RKO (cell line): ENCODE measurements around the gene TPPP2.

Experiments used
- DNase-seq: peaks from one replicate; pipeline ENCODE4 v3.0.0-alpha.2; 2016; ENCODE audit warnings: low spot score

TPPP2 gene

DNA sequence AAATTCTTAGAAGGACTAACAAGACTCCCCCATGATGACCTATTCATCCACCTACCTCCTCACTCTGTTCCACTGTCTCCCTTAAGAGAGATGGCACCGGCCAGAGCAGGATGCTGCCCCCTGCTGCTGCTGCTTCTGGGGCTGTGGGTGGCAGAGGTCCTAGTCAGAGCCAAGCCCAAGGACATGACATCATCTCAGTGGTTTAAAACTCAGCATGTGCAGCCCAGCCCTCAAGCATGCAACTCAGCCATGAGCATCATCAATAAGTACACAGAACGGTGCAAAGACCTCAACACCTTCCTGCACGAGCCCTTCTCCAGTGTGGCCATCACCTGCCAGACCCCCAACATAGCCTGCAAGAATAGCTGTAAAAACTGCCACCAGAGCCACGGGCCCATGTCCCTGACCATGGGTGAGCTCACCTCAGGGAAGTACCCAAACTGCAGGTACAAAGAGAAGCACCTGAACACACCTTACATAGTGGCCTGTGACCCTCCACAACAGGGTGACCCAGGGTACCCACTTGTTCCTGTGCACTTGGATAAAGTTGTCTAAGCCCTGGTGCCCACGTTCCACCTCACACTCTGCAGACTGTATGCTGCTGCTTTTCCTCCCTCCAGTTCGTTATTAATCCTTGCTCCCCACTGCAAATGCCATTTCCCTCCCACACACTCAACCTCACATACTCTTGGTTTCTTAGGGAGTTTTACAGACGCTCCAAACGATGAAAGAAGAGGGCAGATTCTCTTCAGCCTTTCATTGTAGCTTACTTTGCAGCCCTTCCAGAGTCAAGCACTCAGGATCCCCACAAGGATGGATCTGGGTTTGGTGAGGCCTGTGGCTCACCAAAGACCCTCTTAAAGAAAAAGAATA lies 28.0 kb downstream of the TPPP2 start, which contains the start of gene RNASE8:
RNASE8 (plus strand) TSS at position 20 of the 873 bp plus-strand sequence; CDS start at position 91, 71 bp downstream.
- DNase-seq = no peak

DNA sequence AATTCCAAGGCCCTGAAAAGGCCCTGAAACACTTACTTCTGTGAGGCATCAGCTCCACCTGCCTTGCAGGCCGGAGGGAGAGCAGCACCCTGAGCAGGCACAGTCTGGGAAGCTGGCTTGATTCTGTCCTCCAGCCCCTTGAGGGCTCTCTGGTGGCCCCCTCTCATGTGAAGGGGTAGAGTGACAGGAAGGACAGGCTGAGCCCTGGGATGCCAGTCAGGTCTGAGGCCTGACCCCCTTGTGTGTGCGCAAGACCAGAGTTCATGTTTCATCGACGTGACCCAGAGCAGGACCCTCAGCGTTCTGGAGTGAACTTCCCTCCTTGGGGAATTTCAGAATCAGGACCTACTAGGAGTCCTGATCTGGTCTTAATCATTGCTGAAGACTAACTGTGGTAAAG lies 28.9 kb downstream of the TPPP2 start:
- no peak for DNase-seq

DNA sequence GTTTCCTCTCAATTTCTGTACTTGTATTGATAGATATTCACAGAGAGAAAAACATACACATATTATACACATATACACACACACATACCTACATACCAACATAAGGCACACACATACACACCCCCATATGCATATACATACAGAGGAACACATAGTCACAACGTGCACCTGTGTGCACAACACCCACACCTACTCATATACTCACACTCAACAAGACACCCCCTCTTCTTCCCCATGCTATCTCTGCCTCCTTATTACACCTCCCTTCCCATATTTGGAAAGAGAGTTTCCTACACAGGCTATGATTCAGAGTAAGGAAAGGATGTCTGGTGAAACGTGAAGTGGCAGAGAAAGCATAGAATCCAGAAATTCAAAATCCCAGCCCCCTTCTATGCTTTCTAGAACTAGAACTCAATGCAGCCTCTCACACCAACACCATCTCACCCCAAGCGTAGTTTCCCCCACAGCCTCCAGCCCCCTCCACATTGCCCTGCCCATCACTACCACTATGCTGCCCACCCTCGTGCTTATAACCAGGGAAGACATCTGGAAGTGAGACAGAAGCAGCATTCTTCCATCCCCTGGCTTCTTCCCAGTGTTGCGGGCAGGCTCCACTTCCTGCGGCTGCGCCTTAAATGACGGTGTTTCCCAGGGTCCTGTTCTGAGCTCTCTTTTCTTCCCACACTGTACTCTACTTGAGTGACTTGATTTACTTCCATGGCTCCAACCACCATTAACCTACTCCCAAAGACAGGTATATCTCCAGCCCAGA lies 30.0 kb downstream of the TPPP2 start:
- no peak for DNase-seq

DNA sequence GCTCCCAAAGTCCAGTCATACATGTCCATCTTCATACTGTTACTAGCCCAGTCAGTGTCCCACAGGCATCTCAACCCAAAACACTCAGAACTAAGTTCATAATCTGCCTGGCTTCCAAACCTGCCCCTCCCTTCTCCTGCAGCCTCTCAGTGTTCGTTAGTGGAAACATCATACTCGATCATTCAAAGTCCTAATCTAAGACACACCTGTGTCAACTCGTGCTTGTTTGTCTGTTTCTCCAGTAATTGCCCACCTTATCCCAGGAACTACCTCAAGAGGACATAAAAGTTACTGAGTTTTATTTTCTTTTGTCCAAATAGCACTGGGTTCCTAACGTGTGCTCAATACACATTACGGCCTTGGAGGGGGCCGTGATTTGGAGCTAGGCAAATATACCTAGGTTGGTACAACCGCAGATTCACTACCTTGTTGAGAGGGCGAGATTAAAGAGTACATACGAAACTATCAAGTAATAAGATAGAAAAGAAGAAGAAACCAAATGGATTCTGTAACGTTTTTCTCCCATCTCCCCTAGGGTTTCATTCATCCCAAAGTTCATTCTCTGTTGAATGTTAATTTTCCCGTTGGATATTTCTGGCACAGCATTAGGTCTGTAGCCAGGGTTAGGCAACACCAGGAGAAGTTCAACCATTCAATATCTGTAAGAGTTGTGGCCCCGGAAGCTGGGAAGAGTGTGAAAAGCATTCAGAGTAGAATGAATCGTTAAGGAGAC lies 30.8 kb downstream of the TPPP2 start:
- DNase-seq = no peak

DNA sequence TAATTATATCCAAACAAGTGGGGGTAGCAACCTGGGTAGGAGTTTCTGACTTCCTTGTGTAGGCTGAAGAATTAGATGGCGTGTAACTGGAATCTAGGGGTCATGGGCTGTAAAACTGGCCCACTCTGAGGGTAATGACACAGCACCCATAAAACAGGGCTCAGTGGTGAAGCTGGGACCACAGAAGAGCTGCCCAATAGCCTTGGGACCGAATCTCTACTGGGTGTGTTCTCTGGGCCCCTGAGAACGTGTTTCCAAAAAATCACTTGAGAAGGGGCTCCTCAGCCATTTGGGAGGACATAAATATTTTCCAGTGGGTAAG lies 31.3 kb downstream of the TPPP2 start:
- no peak for DNase-seq

DNA sequence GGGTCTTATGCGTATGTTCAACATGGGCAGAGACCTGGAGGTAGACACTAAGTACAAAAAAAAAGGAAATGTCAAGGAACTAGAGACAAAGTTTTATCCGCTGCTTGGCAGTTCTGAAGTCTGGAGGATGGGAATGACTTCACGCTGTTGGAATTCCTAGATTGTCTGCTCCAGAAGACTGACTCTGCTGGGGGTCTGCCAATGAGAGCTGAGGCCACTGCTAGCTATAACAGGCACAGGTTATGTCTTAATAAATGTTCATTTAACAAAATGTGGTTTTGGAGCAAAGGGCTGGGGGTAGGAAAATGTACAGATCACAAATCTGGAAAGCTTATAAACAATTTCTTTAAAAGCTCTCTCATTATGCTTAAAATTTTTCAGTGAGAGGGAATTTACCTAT lies 33.5 kb downstream of the TPPP2 start:
- no peak for DNase-seq

DNA sequence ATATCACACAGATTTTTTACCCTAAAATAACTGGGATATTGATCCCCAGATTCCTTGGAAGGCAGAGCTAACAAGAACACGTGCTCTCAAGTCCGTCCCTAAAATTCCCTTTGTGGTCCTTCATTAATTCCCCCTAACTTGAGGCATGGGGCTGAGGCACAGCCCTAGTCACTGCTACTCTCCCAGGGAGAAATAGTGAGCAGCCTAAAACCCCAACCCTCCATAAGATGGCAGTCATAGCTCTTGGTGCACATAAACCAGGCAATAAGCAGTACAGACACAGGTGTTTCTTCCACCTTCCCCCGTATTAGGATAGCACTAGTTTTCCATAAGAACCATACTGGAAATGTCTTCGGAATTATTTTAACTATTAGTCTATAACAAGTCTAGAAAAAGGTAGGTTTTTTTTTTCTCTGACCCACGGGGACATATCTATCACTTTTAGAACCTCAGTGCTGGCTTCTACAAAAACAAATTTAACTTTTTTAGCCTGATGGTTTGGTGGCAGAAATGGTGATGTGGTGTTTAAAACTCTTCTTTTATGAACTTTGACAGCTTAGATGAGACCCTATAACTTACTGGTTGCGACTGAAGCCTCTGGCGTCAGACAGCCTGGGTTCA lies 37.0 kb downstream of the TPPP2 start:
- peak; percentile 57 for DNase-seq

DNA sequence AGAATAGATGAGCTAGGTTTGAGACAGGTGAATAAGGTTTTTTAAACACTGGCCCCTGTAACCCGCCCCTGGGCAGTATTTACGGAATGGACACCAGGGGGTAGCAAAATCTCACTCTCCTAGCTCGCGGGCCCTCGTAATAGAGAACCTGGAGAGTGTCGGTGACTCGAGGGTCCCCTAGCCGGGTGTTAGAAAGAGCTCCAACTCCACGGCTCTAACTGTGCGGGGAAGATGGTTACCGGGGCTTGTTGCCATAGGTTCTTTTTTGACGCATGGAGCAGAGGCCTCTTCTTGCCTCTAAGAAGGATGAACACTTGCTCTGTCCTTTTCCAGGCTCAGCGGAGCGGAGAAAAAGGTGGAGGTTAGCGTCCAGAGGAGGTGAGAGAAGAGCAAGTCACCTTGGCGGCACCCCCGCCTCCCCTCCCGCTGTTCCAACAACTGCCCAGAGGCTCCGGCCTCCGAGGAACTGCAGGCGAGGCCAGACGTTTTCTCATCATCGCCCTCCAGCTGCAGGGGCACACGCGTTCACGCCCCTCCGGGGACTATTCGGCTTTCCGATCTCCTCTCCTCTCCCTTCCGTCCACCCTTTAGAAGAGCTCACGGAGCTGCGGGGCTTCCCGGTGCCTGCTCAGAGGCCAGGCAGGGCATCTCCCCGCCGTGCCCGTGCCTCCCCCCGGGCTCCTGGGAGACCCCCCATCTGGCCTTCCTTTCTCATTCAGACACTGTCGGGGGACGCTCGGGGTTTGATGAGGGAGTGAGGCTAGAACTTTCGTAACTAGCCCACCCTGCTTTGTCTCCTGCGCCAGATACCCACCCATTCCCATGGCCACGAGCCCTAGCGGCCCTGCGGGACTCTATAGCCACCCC lies 38.7 kb downstream of the TPPP2 start:
- peak; percentile 58 for DNase-seq

DNA sequence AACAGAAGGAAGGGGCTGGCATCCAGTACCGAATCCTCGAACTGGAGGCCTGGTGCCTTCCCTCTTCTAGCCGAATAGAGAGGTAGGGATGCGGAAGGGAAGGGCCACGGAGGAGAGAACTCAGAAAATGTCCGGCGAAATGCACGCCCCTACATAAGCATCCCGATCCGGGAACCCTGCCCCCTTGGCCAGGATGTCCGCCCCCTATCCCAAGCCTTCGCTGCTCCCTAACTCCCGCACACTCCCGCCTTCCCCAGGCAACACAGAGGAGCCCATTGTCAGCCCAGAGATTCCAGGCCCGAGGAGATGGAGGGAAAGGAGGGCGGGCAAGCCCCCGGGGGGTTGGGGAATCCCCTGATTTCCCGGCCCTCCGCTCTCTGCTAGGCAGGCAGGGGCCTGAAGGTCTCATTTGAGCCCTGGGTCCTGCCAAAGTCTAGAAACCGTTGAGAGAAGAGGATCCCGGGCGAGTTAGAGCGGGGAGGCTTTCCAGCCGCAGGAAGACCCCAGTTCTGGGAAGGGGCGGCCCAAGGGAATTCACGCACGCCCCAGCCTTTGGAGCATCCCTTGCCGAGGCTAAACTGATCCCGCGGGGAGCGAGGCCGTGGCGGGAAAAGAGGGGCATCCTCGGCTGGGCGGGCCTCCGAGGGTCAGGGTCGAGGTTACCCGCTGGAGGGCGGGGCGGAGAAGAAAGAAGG lies 39.5 kb downstream of the TPPP2 start:
- DNase-seq = peak; percentile 9

DNA sequence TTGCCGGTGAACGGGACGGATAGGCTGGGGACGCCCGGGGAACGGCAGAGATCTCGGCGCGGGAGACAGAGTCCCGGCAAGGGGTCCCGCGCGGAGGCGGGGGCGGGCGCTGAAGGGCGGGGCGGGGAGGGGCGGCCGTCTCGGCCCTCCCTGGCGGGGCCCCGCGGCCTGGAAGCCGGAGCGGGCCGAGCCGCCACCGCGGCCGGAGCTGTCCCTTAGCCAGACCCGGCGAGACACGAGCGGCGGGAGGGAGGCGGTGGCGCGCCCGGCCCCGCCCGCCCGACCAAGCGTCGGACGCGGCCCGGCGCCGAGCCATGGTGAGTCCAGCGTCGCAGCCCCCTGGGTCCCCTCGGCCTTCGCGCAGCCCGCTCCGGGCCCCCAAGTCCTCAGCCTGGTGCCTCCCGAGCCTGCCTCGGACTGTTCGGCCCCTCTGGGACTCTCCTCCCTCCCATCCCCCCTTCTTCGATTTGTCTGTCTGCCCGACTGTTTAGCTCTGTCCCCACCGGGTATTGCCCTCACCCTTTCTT lies 40.1 kb downstream of the TPPP2 start, which contains the start of gene ARHGEF40:
ARHGEF40 (plus strand) TSS at position 222 of the 527 bp plus-strand sequence; CDS start at position 315, 93 bp downstream.
- DNase-seq = peak; percentile 47

DNA sequence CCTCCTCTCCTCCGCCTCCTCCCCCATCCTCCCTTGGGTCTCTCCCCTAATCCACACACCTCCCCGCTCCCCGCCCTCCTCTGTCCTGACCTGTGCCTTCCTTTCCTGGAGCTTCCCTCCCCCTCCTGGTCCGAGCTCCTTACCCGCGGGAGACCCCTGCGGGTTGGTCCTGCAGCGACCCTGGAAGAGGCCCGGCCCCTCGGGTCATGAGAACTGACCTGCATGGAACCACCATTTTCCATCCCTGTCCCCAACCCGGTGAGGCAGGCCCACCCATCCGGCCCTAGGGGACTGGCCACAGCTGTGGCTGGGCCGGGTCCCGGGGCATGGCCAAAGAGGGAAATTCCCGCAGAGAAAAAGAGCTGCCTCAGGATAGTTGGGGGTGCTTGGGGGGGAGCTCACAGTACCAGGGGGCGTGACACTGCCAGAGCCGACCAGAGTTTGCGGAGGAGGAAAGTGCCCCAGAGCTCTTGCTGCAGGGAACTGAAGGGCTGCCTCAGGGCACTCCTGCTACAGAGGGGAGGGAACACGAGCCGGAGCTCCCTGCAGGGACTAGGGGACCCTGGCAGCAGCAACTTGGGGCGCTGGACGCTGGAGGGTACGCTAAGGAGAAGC lies 40.7 kb downstream of the TPPP2 start:
- DNase-seq = peak; percentile 61

DNA sequence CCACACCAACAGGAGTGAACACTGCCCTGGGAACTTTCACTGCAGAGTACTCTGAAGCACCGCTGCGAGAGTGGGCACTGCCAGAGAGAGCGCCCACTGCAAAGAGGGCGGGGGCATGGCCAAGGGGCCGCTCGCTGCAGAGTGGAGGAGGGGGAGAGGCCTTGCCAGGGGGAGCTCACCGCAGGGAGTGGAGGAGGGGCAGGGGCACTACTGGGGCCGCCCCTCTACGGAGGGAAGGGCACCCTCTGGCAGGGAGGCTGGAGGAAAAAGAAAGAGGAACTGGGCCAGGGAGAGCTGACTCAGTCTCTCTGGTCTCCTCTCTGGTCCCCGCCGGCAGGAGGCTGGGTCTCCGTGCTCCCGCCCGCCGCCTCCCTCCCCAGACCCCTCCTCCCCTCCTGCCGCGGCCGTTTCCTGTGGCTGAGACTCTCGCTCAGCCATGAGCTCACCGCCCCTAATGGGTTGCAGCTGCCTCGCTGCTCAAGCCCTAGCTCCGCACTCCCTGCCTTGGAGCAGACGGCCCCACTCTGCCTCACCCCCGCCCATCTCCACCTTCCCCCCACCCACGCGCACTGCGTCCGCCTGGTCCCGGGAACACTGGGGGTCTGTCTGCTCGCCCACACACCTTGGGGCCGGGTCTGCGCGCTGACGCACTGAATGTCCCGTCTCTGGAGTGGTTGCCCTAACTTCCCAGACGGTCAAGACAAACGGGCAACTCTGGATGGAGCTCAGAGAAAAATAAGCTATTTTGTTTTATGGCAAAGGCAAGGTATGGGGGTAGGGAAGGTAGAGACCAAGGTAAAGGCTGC lies 41.4 kb downstream of the TPPP2 start:
- peak; percentile 87 for DNase-seq

DNA sequence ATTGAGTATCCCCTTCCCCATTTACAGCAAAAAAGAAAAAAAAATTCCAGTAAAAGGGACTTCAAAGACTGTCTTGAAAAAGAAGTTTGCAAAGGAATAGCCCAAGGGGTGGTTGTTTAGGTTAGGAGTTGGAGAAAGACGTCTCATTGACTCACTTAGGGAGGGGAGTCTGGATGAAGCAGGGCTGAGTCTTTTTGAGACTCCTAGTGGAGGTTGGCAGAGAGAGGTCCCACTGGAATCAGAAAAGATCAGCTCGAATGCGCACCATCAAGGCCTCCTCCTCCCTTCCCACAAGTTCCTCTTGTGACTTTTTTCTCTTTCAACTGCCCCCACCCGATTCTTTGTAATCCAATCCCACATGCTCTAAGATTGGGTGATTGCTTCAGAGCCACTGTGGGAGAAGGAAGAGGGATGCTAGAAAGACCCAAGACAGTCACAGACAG lies 42.0 kb downstream of the TPPP2 start:
- peak; percentile 61 for DNase-seq

DNA sequence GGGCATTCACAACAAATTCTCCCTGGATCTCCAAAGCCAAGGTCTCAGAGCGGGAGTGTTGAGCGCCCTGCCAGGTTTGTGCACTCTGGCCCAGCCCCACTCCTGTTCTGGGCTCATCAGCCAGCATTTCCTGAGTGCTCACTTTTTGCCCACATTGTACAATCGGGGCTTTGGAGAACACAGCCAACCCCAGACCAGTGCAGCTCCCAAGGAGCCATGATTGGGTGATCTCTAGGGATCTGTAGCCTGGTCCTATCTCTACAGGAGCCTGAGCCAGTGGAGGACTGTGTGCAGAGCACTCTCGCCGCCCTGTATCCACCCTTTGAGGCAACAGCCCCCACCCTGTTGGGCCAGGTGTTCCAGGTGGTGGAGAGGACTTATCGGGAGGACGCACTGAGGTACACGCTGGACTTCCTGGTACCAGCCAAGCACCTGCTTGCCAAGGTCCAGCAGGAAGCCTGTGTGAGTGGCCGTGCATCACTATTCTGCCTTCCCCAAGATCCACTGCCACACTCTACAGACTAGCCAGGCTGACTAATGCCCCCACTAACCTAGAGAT lies 42.8 kb downstream of the TPPP2 start:
- no peak for DNase-seq

DNA sequence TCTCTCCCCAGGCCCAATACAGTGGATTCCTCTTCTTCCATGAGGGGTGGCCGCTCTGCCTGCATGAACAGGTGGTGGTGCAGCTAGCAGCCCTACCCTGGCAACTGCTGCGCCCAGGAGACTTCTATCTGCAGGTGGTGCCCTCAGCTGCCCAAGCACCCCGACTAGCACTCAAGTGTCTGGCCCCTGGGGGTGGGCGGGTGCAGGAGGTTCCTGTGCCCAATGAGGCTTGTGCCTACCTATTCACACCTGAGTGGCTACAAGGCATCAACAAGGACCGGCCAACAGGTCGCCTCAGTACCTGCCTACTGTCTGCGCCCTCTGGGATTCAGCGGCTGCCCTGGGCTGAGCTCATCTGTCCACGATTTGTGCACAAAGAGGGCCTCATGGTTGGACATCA lies 43.9 kb downstream of the TPPP2 start:
- no peak for DNase-seq

DNA sequence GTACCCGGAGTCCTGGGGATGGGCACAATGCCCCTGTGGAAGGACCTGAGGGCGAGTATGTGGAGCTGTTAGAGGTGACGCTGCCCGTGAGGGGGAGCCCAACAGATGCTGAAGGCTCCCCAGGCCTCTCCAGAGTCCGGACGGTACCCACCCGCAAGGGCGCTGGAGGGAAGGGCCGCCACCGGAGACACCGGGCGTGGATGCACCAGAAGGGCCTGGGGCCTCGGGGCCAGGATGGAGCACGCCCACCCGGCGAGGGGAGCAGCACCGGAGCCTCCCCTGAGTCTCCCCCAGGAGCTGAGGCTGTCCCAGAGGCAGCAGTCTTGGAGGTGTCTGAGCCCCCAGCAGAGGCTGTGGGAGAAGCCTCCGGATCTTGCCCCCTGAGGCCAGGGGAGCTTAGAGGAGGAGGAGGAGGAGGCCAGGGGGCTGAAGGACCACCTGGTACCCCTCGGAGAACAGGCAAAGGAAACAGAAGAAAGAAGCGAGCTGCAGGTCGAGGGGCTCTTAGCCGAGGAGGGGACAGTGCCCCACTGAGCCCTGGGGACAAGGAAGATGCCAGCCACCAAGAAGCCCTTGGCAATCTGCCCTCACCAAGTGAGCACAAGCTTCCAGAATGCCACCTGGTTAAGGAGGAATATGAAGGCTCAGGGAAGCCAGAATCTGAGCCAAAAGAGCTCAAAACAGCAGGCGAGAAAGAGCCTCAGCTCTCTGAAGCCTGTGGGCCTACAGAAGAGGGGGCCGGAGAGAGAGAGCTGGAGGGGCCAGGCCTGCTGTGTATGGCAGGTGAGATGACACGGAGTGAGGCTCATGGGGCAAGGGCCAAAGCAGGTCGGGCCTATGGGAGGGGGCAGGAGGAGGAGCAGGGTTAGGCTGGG lies 44.6 kb downstream of the TPPP2 start:
- DNase-seq = no peak

DNA sequence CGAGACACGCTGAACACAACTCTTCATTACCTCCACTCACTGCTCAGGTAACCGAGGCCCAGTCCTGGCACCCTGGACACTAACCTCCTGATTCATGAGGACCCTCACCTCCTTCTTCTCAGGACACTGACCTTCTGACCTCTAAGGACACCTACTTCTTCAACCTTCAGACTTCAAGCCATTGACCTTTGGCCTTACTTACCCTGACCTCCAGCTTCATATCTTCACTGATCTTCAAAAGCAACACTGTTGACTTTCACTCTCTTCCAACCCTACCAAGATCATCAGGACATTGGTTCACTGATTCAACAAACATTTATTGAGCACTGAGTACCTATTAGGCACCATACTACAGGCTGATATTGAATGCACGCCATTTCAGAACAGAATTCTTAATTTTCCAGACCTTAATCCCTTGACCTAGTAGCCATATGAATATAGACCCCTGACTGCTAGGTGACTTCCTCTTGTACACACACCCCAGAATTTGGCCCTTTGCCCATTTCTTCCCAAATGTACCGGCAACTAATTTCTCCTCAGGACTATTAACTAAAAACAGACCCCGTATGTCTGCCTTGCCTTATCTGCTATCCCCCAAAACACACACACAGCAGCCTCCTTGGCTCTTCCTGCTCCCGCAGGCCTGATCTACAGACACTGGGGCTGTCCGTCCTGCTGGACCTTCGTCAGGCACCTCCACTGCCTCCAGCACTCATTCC lies 45.9 kb downstream of the TPPP2 start:
- DNase-seq = no peak
